Measurements from ENCODE around the gene LSR. TPM values are rescaled to one million over a fixed set of nuclear protein-coding genes. Genes with fewer than 3 reads are reported as not detected.

Gene LSR
- total and polyA plus RNA-seq, 7 donors: 1.7 to 5.2 (median 2.4) TPM

- Histone ChIP-seq H3K27me3 (ENCODE audit: insufficient read depth in 3 of 3, low read length in 2 of 3) (peaks cover 0 to 7% (median 3%) of the 10 kb centered on the region in 3 donors), H3K27ac (no peak within 1 kb of the TSS), H3K36me3 (ENCODE audit: insufficient read depth in 1 of 2, low read depth in 1 of 2) (no peaks in the 10 kb centered on the region), H3K4me3 (no peak within 1 kb of the TSS), H3K9me3 (no peaks in the 10 kb centered on the region), H3K4me1 (no peaks in the 10 kb centered on the region)
- intact Hi-C loops (cut with DNase I): no loop called here
- ATAC-seq (no peak), DNase-seq (no peak)
- 75 to 83% (median 83%) methylated on average over 14 of the region's 14 CpGs for WGBS, 3 donors
- no peak for TF ChIP-seq CTCF (IDR thresholded peaks at IDR 0.05)
These were observed 20.4 kb upstream of the LSR start, which contains the start of gene FAM187B for GRCh38 chr19:35228177-35228930. FAM187B (minus strand) TSS chr19:35228739; CDS start chr19:35228680, 59 bp downstream.

GRCh38 chr19:35229601-35230000 lies 19.2 kb upstream of the LSR start:
- no peaks in the 10 kb centered on the region for H3K36me3 ChIP-seq (ENCODE audit: insufficient read depth in 1 of 2, low read depth in 1 of 2)
- H3K4me3 ChIP-seq: no peak overlapping the region
- ATAC-seq: no peak
- no peak for DNase-seq
- intact Hi-C loops (cut with DNase I): no loop called here
- H3K9me3 ChIP-seq: no peaks in the 10 kb centered on the region
- no peak overlapping the region for H3K27ac ChIP-seq
- H3K4me1 ChIP-seq: no peaks in the 10 kb centered on the region
- TF ChIP-seq CTCF (IDR thresholded peaks at IDR 0.05): no peak
- peaks cover 0 to 7% (median 3%) of the 10 kb centered on the region in 3 donors for H3K27me3 ChIP-seq (ENCODE audit: insufficient read depth in 3 of 3, low read length in 2 of 3)
- 85 to 88% (median 86%) methylated on average over 8 of the region's 8 CpGs for WGBS, 3 donors

- whole genome bisulfite sequencing, 3 donors: 81 to 87% (median 85%) methylated on average over 14 of the region's 14 CpGs
- TF ChIP-seq CTCF (IDR thresholded peaks at IDR 0.05): no peak
- intact Hi-C loops (cut with DNase I): no loop called here
- Histone ChIP-seq H3K27ac (no peak overlapping the region), H3K36me3 (ENCODE audit: insufficient read depth in 1 of 2, low read depth in 1 of 2) (no peaks in the 10 kb centered on the region), H3K4me1 (no peaks in the 10 kb centered on the region), H3K9me3 (no peaks in the 10 kb centered on the region), H3K27me3 (ENCODE audit: insufficient read depth in 3 of 3, low read length in 2 of 3) (peaks cover 0 to 3% (median 0%) of the 10 kb centered on the region in 3 donors), H3K4me3 (no peak overlapping the region)
- DNase-seq (no peak), ATAC-seq (no peak)
These were observed 16.7 kb upstream of the LSR start for GRCh38 chr19:35231956-35232645.

GRCh38 chr19:35232912-35233311 lies 15.9 kb upstream of the LSR start:
- H3K4me1 ChIP-seq: no peaks in the 10 kb centered on the region
- peaks cover 0 to 3% (median 0%) of the 10 kb centered on the region in 3 donors for H3K27me3 ChIP-seq (ENCODE audit: insufficient read depth in 3 of 3, low read length in 2 of 3)
- no peak for TF ChIP-seq CTCF (IDR thresholded peaks at IDR 0.05)
- 45 to 50% (median 48%) methylated on average over 5 of the region's 5 CpGs for WGBS, 3 donors
- no peak for DNase-seq
- no peak overlapping the region for H3K4me3 ChIP-seq
- H3K36me3 ChIP-seq (ENCODE audit: insufficient read depth in 1 of 2, low read depth in 1 of 2): no peaks in the 10 kb centered on the region
- ATAC-seq: no peak
- no peak overlapping the region for H3K27ac ChIP-seq
- intact Hi-C loops (cut with DNase I): no loop called here
- no peaks in the 10 kb centered on the region for H3K9me3 ChIP-seq
